ENCODE data around the gene DNAJB2.

Gene DNAJB2

DNA sequence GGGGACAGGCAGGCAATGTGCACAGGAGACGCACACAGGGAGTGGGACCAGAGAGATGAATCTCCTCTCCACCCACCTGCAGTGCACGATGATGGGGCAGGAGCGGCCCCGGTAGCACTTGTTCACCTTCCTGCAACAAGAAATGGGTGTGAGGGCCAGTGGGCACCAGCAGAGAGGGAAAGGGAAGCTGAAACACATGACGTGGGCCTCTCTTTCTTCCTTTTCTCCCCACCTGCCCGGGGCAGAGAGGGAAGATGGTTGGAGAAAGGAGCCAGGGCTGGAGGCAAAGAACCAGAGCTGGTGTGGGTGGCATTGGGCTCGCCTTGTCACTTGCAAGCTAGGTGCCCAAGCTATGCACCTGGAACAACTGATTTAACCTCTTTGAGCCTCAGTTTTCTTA, 12.2 kb downstream of the DNAJB2 start:
- TF ChIP-seq, protein P1, sequence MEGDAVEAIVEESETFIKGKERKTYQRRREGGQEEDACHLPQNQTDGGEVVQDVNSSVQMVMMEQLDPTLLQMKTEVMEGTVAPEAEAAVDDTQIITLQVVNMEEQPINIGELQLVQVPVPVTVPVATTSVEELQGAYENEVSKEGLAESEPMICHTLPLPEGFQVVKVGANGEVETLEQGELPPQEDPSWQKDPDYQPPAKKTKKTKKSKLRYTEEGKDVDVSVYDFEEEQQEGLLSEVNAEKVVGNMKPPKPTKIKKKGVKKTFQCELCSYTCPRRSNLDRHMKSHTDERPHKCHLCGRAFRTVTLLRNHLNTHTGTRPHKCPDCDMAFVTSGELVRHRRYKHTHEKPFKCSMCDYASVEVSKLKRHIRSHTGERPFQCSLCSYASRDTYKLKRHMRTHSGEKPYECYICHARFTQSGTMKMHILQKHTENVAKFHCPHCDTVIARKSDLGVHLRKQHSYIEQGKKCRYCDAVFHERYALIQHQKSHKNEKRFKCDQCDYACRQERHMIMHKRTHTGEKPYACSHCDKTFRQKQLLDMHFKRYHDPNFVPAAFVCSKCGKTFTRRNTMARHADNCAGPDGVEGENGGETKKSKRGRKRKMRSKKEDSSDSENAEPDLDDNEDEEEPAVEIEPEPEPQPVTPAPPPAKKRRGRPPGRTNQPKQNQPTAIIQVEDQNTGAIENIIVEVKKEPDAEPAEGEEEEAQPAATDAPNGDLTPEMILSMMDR (IDR thresholded peaks at IDR 0.05) = no peak

DNA sequence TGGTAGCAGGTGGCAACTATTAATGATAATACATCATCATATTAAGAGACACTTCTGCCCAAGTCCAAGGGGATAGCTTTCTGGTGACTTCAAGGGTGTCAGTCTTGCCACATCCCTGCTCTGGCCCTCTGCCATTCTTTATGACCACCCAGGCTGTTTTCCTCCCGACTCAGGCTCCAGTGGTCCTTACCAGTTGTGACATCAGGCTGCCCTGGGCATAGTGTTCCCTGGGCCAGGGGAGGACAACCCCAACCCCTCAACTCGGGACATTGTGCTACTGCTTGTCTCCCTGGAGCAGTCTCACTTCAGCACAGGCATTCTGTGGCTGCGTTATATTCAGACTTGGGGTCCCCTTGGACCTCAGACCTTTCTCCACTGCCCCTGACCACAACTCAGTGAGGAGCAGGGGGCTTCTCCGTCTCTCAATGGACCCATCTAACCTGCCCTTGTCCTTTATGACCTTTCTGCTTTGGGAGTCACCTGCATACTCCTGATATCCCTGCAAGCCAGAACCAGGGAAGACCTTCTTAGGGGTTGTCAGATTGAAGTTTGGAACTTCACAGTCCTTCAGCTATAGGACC, 12.8 kb downstream of the DNAJB2 start:
- no peak overlapping the region for H3K27ac ChIP-seq
- TF ChIP-seq, protein P1 (IDR thresholded peaks at IDR 0.05) = no peak
- TF ChIP-seq ZFX (IDR thresholded peaks at IDR 0.05; ENCODE audit: borderline replicate concordance) = no peak

More for the DNA sequence above, 12.2 kb downstream of the DNAJB2 start:
- no peak overlapping the region for H3K27ac ChIP-seq

DNA sequence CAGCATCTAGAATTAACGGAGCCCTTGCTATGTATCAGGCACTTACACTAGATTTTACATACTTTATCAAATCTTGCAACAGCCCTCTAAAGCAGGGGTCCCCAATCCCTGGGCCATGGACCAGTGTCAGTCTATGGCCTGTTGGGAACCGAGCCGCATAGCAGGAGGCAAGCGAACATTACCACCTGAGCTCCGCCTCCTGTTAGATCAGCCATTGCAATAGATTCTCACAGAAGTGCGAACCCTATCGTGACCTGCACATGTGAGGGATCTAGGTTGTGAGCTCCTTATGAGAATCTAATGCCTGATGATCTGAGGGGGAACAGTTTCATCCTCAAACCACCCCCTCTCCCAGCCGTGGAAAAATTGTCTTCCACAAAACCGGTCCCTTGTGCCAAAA, 13.4 kb downstream of the DNAJB2 start:
- H3K27ac ChIP-seq = no peak overlapping the region
- no peak for TF ChIP-seq ZFX (IDR thresholded peaks at IDR 0.05; ENCODE audit: borderline replicate concordance)
- TF ChIP-seq, protein P1 (IDR thresholded peaks at IDR 0.05) = no peak

DNA sequence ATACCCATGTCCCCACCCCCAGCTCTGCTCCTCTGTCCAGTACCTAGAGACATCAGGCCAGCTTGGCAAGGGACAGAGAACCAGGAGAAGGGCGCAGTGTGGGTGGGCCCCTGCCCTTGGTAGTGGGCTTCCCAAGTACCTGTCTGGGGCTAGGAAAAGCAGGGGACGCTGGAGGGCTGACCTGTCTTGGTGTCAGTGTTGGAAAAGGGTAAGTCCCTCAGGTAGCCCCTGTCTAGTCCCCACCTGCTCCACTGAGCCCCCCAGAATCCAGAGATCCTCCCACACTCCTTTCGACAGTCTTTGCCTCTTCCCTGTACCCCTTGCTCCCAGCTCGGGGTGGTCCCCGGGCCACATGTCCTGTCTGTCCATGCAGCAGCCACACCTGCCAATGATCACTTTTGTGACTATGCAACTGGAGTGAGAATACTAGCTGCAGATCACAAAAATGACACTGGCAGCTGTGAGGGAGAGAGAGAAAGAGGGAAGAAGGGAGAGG, 14.6 kb downstream of the DNAJB2 start:
- TF ChIP-seq, protein P1 (IDR thresholded peaks at IDR 0.05) = no peak
- TF ChIP-seq ZFX (IDR thresholded peaks at IDR 0.05; ENCODE audit: borderline replicate concordance) = no peak
- no peak overlapping the region for H3K27ac ChIP-seq

DNA sequence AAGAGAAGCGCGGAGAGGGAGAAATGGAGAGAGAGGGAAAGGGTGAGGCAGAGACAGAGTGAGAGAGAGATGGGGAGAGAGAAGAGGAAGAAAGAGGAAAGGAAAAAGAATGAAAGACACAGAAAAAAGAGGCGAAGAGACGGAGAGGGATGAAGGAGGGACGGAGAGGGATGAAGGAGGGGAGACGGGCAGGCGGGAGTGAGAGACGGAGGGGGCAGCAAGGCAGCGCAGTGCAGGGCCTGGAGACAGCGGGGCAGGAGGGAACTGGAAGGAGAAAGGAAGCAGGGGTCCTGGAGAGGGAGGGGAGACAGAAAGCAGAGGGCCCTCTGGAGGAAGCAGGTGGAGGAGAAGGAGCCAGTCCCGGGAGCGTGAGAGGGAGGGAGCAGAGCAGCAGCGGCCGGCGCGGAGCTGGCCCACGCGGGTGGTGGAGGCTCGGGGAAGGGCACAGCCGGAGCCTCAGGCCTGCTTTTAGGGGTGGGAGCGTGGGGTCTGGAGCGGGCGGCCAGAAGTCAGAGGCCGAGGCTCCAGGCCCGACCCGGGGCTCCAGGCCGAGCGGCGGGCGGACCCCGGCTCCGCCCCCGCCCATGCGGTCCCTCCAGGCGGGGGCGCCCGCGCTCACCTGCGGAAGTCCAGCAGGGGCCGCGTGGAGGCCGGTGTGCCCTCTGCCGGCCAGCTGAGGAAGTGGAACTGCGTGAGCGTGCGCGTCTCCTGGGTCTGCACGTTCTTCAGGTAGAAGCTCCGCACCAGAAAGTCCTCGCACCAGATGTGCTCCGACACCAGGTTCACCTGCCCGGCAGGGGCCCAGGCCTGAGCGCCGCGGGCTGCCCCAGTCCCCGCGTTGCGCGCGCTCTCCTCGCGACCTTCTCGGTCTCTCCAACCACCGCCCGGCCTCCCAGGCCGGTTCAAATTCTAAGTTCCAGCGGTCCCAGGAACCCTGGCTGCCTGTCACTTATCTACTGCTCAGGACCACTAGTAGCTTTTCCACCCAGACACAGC, 15.5 kb downstream of the DNAJB2 start:
- H3K27ac ChIP-seq = no peak overlapping the region
- no peak for TF ChIP-seq ZFX (IDR thresholded peaks at IDR 0.05; ENCODE audit: borderline replicate concordance)
- TF ChIP-seq, protein P1 (IDR thresholded peaks at IDR 0.05) = peak; percentile 100

DNA sequence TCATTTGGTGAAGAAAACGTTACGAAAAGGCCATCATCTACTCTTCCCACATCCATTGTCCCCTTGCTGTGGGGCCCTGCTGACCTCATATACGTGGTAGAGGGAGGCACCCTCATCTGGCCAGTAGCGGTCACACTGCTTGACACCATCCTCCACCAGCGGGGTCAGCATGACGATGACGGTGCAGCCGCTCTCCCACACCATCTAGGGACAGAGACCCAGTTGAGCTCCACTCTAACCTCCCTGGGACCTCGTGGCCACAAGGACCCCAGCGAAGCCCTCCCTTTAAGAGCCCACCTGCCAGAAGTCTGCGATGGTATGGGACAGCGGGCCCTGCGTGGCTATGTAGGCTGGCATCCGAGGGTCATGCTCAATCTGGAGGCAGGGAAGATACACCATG, 17.0 kb downstream of the DNAJB2 start:
- no peak overlapping the region for H3K27ac ChIP-seq
- TF ChIP-seq, protein P1 (IDR thresholded peaks at IDR 0.05) = no peak
- TF ChIP-seq ZFX (IDR thresholded peaks at IDR 0.05; ENCODE audit: borderline replicate concordance) = no peak
